ENCODE data around the gene SECISBP2.
A peak's percentile ranks its signal among the peaks of the same experiment; 100 is the strongest.

SECISBP2 gene

DNA sequence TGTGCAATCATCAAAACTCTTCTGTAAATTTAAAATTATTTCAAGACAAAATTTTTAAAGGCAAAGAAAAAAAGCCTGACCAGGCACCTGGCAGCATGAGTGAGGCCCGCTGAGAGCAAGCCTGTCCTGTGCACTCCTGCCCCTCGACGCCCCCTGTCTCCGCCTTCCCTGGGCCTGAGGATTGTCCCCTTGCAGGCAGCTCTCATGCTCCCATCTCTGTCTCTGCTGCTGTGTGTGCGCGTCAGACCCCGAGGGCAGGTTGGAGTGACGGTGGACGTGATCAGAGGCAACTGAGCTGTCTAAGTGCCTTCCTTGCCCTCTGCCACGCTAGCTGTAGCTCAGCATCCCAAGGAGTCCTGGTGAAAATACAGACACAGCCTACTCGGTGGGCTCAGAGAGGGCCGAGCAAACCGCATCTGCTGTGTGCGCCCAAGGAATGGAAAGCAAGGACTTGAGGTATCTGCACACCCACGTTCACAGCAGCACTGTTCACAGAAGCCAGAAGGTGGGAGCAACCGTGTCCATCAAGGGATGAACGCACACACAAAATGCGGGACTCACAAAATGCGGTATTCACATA is 65.5 kb downstream of the SECISBP2 start:
- DNase-seq = no peak

- no peak for DNase-seq
Observed at GRCh38 chr9:89384783-89385182, 66.5 kb downstream of the SECISBP2 start.

- no peak for DNase-seq
Observed at GRCh38 chr9:89386206-89386605, 67.9 kb downstream of the SECISBP2 start.

GRCh38 chr9:89386797-89387196 is 68.5 kb downstream of the SECISBP2 start:
- DNase-seq = no peak

DNA sequence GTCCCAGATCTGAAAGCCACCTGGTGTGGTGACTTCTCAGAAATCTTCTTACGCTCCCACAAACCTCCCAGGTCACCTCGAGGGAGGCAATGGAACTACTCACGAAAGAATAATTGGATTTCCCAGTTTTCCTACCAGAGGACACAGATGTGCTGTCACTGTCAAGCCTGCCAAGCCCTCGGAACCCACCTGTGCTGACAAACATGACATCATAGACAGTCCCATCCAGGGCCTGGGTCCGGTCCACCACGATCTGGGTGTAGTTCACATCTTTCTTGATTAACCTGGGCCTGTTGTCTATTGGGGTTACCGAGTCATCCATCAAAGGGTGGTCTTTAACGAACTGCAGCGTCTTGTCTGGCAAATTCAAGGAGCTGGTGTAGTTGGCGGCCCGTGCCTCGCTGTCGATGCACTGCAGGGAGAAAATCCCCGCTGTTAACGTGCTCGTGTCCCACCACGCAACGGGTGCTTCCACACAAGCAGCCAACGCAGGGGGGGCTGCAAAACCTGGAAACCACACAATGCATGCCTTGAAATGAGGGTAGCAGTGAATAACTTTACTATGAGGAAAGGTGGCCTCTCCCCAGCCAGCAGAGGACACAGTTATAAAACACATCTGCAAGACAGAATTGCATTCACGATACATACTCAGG is 69.0 kb downstream of the SECISBP2 start:
- no peak for DNase-seq

GRCh38 chr9:89388084-89388867 is 70.0 kb downstream of the SECISBP2 start:
- no peak for DNase-seq

- no peak for DNase-seq
Observed at GRCh38 chr9:89388868-89389177, 70.5 kb downstream of the SECISBP2 start.

DNA sequence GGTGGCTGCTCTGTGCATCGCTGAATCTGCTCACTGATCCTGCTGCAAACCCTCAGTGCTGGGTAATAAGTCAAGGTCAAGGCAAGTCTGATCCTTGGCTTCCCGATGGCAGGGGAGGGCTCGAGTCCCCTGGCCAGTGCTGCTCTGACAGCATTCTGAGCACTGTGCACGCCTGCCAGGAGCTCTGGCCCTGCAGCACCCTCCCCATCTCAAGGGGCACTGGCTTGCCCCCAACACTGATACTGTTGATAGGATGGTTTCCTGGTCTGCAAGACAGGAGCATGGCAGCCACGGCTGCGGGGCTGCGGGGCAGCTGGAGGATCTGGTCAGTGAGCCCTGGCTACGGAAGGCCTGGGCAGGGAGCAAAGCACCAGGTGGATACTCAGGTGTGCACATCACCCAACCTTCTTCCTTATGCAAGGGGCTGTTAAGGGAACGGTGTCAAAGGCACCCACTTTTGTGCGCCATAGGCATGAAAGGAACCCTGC is 71.8 kb downstream of the SECISBP2 start:
- no peak for DNase-seq

DNA sequence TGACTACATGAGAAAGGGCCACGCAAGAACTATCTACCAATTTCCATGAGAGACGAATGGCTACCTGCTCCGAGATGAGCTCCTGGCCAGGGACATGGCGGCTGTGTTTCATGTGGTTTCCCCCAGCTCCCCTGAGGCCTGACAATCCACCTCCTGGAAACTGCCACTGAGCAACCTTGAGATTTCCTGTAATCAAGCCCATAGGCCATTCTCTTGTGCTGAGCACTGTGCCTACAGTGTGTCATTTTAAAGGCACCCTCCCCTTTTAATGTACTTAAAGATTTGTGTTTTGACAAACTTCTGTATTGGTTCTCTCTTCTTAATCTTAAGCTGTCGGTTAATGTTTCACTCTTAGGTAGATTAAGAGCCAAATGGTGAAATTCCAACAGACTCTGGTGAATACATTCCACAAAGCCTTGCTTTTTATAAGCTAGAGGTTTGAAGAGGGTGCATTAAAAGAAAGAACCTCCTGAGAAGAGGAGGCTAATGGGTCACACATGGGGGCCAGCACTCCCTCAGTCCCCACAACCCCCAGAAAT is 72.3 kb downstream of the SECISBP2 start:
- no peak for DNase-seq

- DNase-seq = no peak
Observed at GRCh38 chr9:89391585-89391984, 73.3 kb downstream of the SECISBP2 start.

DNA sequence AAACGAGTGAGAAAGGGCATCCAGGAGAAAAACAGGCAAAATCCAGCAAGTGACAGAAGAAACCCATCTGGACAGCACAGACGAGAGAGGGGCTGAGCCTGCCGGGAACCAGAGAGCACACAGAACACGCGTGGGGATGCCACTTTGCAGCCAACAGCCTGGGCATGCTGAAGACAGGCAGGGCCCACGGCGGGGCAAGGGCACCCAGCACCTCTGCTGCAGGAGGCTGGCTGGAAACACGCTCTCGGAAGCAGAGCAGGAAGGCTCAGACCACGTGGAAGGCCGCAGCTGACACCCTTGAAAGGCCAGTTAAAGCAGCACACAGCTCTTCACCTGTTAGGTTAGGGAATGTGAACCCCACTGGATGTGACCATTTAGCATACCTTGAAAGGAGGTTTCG is 76.1 kb downstream of the SECISBP2 start:
- DNase-seq = no peak

DNA sequence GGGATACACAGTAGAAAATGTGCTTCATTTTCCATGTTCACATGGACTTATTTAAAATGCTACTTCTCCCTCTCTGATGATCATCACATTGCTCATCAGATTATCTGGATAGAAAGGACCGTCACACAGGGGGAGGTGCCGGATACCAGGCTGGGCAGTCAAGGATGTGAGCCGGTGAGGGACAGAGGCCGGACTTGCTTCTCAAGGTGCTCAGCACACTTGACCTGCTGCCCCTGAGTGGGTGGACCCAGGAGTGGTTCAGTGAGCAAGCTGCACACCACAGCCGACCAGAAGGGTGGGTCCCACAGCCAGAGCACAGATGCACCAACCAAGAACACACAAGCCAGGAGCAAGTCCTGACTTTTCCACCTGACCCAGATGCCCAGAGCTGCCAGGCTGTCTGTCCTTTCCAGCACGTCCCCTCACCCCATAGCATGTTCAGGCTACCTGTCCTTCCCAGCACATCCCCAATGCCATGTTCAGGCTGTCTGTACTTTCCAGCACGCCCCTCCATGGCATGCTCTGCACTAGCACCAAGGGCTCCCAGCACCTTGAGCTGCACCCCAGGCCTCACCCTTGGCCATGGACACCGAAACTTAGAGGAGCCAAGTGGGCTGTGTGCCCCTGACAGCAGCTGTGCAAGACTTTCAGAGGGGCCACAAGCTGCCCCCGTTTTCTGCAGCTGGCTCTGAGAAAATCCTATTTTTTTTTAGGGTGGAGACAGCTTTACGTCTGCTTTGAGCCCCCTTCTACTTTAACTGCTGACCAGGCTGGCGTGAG is 77.8 kb downstream of the SECISBP2 start:
- no peak for DNase-seq

DNA sequence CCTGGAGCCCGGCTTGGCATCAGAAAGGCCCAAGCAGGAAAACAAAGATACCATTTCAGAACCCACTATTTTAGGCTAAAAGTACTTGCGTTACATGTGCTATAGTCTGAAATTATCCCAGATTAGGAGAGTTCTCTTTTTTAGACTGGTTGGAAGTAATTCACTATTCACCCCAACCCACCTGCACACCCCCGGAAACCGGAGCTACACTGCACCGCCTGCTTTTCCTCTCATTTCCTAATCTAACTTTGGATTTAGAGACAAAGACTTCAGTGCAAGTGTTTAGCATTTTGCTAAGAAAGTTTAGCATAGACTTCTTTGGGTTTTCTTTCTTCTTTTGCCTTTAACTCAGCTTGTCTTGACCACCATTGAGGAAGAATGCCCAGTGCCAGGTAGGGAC is 79.2 kb downstream of the SECISBP2 start:
- DNase-seq = no peak

- DNase-seq = no peak
Observed at GRCh38 chr9:89398621-89399020, 80.3 kb downstream of the SECISBP2 start.

DNA sequence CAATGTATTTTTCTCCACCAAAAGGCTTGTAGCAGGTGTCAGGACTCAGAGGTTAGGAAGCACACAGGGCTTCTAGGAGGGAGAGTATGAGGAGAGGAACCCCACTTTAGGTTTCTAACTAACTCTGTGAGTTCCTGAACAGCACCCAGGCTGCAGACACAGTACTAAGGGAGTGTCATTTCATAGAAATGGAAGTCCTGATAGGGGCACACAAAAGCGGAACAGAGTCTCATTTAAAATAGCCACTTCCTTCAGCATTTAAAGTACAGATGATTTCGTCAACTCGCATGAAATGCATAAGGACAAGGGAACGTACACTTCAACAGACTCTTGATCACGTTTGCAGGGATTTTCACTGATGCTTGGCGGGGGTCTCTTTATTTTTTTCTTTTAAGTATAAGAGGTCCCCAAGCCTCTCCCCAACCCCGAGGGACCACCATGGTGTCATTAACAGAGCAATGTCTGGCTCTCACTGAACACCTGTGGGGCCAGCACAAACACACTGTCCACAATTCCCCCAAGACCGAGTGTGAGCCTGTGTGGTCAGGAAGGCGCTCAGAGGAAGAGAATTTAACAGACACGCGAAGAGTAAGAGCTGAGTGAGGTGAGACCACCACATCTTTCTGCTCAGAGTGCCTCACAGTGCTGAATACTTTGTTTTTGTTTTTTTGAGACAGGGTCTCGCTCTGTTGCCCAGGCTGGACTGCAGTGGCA is 82.3 kb downstream of the SECISBP2 start:
- DNase-seq = no peak

DNA sequence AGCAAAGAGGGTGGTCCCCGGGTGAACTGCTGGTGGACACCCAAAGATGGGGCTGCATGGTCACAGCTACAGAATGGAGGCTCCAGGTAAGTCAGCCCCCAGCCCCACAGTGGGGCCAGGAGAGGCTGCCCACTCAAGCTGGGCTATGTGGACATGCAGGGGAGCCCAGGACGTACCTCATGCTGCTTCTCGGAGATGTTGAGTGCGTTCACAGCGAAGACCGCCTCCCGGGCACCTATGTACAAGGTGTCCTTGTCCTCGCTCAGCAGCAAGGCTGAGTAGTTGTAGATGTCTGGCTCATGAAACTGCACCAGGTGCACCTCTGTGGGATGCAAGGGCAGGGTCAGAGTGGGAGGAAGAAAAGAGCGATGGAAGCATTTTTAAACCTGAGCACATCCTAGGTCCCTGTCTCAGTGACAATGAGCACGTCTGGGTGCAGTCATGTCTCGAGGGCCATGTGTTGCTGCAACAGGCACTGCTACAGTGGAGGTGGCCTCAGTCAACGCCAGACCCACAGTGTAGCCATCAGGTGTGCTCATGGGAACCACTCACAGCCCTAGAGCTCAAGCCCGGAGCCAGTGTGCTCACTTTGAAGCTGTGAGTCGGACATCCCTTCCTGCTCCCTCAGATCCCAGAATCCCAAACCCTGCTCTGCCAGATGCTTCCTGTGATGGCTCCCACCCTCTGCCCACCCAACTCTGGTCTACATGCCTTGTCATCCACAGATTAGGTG is 84.6 kb downstream of the SECISBP2 start:
- DNase-seq = no peak

- no peak for DNase-seq
Observed at GRCh38 chr9:89404074-89404473, 85.8 kb downstream of the SECISBP2 start.

DNA sequence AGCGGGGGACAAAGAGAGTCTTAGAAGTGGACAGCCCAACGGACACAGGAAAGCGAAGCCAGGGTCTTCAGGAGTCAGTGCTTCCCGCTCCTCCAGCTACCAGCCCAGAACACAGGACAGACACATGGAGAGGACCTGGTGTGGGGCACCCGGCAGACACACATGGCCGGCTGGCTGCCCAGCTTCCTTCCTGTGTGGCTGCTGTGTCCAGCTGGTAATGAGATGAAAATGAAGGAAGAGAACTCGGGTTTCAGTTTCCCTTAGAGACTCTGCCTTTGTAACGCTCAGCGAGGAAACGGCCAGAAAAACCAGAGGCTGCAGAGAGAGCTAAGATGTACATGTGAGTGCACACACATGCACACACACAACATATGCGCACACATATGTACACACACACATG is 87.5 kb downstream of the SECISBP2 start:
- no peak for DNase-seq

DNA sequence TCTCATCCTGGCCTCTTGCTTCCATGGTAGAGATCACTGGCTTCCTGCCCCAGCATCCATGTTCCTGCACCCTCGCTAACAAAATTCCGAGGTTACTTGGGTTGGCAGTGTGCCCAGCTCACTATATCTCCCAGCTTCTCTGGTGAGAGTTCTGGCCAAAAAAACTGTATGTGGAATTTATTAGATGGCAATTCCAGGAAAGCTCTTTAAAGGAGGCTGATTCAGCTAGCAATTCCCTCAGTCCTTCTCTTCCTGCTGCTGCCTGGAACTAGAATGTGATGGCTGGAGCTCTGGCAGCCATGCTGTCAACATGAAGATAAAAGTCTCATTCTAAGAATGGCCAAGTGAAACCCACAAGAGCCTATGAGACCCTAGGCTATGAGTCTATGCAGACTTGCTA is 88.8 kb downstream of the SECISBP2 start:
- no peak for DNase-seq

GRCh38 chr9:89408628-89409101 is 90.4 kb downstream of the SECISBP2 start:
- DNase-seq = peak in 1 of 2 experiments; percentile 72
